Amygdala (tissue), 56 donors: ENCODE data around the gene POLR3B.
"Not testable (repeated sequence)": the region's sequence is repeated elsewhere in the genome, so short reads cannot be mapped to it uniquely, and the experiment has no call there.

Source experiments
- DNase-seq, 56 donors: peaks; one replicate each; lab custom pipeline; 2025; lab: John Stamatoyannopoulos, UW

The POLR3B gene

DNA sequence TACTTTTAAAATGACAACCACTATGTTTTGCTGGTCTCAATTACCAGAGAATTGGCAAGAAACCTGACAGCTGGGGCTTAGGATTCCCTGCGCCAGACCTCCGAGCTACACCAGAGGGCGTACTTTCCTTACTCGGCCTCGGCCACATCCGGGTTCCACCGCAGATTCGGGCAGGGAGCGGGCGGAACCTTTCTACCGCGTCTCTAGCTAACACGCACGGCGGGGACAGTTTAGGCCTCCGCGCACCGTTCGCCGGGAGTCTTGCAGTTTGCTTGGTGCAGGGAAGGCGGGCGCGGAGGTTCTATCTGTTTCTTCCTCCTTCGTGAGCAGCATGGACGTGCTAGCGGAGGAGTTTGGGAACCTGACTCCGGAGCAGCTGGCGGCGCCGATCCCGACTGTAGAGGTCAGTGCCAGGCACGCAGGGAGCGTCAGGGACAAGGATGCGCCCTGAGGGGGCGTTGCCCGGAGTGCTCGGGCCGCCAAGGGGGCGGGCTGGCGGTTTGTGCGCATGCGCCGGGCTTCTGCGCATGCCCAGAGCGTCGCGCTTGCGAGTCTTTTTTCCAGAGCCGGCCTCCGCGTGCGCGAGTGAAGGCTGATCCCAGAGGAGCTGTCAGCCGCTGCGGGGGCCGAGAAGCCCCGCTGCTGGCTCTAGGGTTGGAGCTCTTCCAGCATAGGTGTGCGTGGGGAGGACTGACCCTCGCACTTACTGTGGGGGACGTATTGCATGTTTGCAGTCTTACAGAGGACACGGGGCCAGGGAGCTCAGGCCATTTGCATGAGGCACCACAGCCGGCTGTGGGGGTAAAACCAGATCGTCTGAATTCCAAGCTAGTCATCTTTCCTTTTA is at the start of gene POLR3B:
POLR3B (plus strand) TSS at position 200 of the 847 bp plus-strand sequence; CDS start at position 332, 132 bp downstream.
- DNase-seq = peak; percentile 78 to 100 (median 95)

- DNase-seq = no peak
These were observed 49.4 kb upstream of the POLR3B start for GRCh38 chr12:106308121-106308520.

- no peak for DNase-seq
These were observed 48.9 kb upstream of the POLR3B start for GRCh38 chr12:106308611-106309010.

- DNase-seq = no peak
These were observed 47.7 kb upstream of the POLR3B start for GRCh38 chr12:106309671-106310505.

- DNase-seq = no peak
These were observed 46.9 kb upstream of the POLR3B start for GRCh38 chr12:106310687-106311086.

DNA sequence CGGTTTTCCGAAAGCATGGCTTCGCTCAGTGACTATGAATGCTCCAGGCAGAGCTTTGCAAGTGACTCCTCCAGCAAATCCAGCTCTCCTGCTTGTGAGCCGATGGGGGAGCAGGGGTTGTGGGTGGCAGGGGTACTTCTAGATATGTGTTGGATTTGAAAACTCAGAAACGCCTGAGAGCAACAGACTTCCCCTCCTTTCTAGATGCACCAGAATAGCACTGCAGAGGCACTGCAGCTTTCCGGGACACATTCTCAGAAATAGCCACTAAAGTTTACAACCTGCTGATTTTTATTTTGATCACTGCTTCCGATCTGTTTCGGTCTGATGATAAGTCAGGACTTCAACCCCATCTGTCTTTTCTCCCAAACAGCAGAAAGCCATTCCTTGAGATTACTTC is 46.4 kb upstream of the POLR3B start:
- DNase-seq = no peak

DNA sequence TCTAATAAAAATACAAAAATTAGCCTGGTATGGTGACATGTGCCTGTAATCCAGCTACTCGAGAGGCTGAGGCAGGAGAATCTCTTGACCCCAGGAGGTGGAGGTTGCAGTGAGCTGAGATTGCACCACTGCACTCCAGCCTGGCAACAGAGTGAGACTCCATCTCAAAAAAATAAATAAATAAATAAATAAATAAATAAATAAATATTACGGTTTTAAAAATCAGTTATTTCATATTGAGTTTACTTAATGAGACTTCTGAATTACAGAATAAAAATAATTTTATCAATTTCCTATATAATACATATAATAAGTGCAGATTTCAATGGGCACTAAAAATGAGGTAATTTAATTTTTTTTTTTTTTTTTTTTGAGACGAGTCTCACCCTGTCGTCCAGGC is 44.1 kb upstream of the POLR3B start:
- not testable (repeated sequence) for DNase-seq

GRCh38 chr12:106315523-106315922 is 42.0 kb upstream of the POLR3B start:
- DNase-seq = no peak

DNA sequence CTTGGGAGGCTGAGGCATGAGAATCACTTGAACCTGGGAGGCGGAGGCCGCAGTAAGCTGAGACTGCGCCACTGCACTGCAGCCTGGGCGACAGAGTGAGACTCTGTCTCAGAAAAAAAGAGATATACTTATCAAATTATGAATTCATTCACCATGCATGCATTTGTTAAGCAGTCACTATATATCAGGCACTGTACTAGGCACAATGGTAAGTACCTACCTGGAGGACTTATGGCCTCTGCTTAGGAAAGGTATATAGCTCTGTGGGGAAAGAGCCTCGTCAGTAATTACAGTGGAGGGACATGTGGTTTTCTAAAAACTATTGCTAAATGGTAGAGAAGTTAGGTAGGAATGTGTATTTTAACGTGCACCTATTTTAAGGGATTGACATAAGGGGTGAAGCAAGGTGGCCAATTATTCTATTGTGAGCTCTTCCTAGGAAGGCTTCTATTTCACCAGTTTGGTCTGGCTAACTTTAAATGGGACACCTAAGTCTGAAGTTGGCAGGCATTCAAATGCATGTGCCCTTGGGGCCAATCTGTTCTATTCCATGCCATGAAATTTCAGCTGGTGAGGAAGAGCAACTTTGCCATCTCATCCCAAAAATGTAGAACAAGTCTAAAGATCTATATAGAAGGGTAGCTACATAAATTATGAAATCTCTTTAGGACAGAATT is 40.0 kb upstream of the POLR3B start:
- no peak for DNase-seq

DNA sequence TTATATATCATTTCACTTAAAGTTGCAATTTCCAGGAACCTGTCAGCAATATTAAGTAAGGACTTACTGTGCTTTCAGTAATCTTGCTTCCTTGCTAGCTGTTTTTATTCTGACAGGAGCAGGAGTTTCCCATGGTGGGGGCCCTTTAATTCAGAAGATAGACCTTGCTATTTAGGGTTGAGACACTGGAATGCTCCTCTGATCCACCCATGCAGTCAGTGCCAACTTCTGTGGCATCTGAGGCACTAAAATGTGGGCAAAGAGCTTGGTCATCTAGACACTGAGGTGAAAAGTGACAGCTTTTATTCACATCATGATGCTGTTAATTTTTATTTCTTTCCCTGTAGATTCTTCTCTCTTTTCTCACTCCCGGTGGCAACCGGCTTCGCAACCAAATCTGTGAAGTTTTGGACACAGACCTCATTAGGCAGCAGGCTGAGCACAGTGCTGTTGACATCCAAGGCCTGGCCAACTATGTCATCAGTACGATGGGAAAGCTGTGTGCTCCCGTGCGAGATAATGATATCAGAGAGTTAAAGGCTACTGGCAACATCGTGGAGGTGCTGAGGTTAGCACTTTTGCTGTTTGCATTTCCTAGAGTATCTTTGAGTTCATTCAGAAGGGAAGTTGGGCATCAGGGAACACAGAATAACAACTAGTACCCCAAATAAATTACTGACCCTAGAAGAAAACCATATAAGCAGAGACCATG is 36.3 kb upstream of the POLR3B start:
- DNase-seq = no peak

- DNase-seq = no peak
These were observed 34.0 kb upstream of the POLR3B start for GRCh38 chr12:106323537-106323936.

GRCh38 chr12:106327309-106327869 is 30.2 kb upstream of the POLR3B start:
- no peak for DNase-seq

GRCh38 chr12:106328735-106329134 is 28.8 kb upstream of the POLR3B start:
- no peak for DNase-seq

- peak in 2 of 56 donors; percentile 9 to 28 for DNase-seq
These were observed 28.1 kb upstream of the POLR3B start for GRCh38 chr12:106329231-106329982.

GRCh38 chr12:106331599-106331998 is 25.9 kb upstream of the POLR3B start:
- no peak for DNase-seq

DNA sequence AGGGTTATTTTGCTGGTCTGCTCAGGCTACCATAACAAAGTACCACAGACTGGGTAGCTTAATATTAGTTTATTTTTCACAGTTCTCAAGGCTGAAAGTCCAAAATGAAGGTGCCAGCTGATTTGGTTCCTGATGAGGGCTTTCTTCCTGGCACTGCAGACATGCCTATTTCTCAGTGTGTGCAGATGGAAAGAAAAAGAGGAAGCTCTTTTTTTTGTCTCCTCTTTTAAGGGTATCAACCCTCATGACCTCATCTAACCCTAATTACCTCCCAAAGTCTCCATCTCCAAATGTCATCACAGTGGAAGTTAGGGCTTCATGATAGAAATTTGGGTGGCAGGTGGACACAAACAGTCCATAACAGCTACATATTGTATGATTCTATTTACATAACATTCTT is 25.0 kb upstream of the POLR3B start:
- no peak for DNase-seq

DNA sequence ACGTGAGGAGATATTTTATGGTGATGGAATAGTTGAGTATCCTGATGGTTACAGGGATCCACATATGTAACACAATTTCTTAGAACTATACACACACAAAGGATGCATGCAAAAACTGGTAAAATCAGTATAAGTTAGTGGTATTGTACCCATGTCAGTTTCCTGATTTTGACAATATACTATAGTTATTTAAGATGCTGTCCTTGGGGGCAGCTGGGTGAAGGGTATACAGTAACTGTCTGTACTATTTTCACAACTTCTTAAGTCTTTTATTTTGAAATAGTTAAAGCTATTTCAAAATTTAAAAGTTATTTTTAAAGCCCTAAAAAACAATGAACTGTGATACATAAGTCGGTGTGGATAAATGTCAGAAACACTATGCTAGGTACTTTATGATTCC is 24.5 kb upstream of the POLR3B start:
- DNase-seq = no peak

DNA sequence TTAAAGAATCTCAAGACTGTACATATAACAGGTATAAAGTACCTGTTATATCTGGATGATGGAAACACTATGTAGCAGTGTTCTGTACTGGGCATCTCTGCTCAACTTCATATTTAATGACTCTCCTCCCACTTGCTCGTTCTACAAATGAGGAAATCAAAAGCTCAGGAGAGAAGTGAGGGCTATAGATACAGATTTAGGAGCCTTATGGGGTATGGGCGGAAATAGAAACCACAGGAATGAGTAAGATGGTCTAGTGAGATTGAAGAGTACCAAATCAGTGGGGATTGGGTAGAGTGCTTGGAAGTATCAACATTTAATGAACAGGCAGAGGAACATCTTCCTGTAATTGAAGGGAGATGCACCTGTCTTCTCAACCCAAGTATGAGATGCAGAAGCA is 23.8 kb upstream of the POLR3B start:
- no peak for DNase-seq
